Neural progenitor cell (in vitro differentiated cells): Measurements from ENCODE around the gene PA2G4. TPM values are rescaled to one million over a fixed set of nuclear protein-coding genes. Genes with fewer than 3 reads are reported as not detected.

Experiments used
- DNase-seq: peaks from one replicate; pipeline ENCODE4 v3.0.0-alpha.2; 2016; ENCODE audit warnings: low spot score
- H2AFZ ChIP-seq: fragments of 200-600 bp; sonication (generic); replicated peaks from 2 replicates; pipeline ENCODE4 v1.6.1; 2016; ENCODE audit warnings: antibody characterized with exemption
- H3F3A ChIP-seq: fragments of 200-600 bp; sonication (generic); 2 replicates; pipeline ENCODE4 v1.6.1; 2016; ENCODE audit warnings: antibody characterized with exemption, low read depth
- H3K27ac ChIP-seq: fragments of 200-600 bp; sonication (generic); 2 replicates; pipeline ENCODE4 v1.5.1; 2016; ENCODE audit warnings: mild to moderate bottlenecking
- H3K27me3 ChIP-seq: fragments of 200-600 bp; sonication (generic); 2 replicates; pipeline ENCODE4 v1.6.1; 2016; ENCODE audit warnings: mild to moderate bottlenecking, moderate library complexity
- H3K36me3 ChIP-seq: fragments of 200-600 bp; sonication (generic); 2 replicates; pipeline ENCODE4 v1.5.1; 2016
- H3K4me1 ChIP-seq: fragments of 200-600 bp; sonication (generic); 2 replicates; pipeline ENCODE4 v1.6.1; 2016; ENCODE audit warnings: mixed run types
- H3K4me2 ChIP-seq: fragments of 200-600 bp; sonication (generic); 2 replicates; pipeline ENCODE4 v1.6.1; 2016
- H3K4me3 ChIP-seq: fragments of 200-600 bp; sonication (generic); 2 replicates; pipeline ENCODE4 v1.5.1; 2016
- H3K79me2 ChIP-seq: fragments of 200-600 bp; sonication (generic); 2 replicates; pipeline ENCODE4 v1.6.1; 2016; ENCODE audit warnings: low read depth
- H3K9ac ChIP-seq: fragments of 200-600 bp; sonication (generic); 2 replicates; pipeline ENCODE4 v1.6.1; 2016
- H3K9me3 ChIP-seq: fragments of 200-600 bp; sonication (generic); 2 replicates; pipeline ENCODE4 v1.5.1; 2016; ENCODE audit warnings: low read depth
- H4K20me1 ChIP-seq: fragments of 200-600 bp; sonication (generic); 2 replicates; pipeline ENCODE4 v1.6.1; 2016; ENCODE audit warnings: low read depth
- H3K27ac Mint-ChIP-seq: 3 replicates; pipeline ENCODE4 v1.8.0; 2021; ENCODE audit warnings: mixed read lengths
- H3K27me3 Mint-ChIP-seq: 2 replicates; pipeline ENCODE4 v1.8.0; 2022; ENCODE audit warnings: low read depth, mild to moderate bottlenecking, inconsistent platforms, moderate library complexity, mixed read lengths; ENCODE audit not compliant: insufficient read depth
- H3K36me3 Mint-ChIP-seq: 3 replicates; pipeline ENCODE4 v1.8.0; 2021; ENCODE audit warnings: mixed read lengths
- H3K4me1 Mint-ChIP-seq: 3 replicates; pipeline ENCODE4 v1.8.0; 2021; ENCODE audit warnings: mixed read lengths
- H3K4me3 Mint-ChIP-seq: 3 replicates; pipeline ENCODE4 v1.8.0; 2021; ENCODE audit warnings: mild to moderate bottlenecking, moderate library complexity, mixed read lengths
- H3K9me3 Mint-ChIP-seq: 3 replicates; pipeline ENCODE4 v1.8.0; 2020; ENCODE audit warnings: mixed read lengths
- EZH2 ChIP-seq: fragments of 200-600 bp; sonication (generic); IDR thresholded peaks from 2 replicates; pipeline ENCODE4 v1.6.1; 2017; ENCODE audit warnings: antibody characterized with exemption, mild to moderate bottlenecking, moderate library complexity
- EZH2phosphoT487 ChIP-seq: fragments of 200-600 bp; sonication (generic); IDR thresholded peaks from 2 replicates; pipeline ENCODE4 v1.6.1; 2017; ENCODE audit warnings: antibody characterized with exemption
- total RNA-seq: library from RNA; depleted of rRNA; stranded (reverse); fragments of >200 nt; gene quantifications from 2 replicates; pipeline ENCODE4 v1.2.3, GENCODE V29; 2015; ENCODE audit warnings: low replicate concordance
- TF ChIP-seq, protein P1 (sequence below): fragments of 200-600 bp; sonication (generic); IDR thresholded peaks from 2 replicates; pipeline ENCODE4 v1.5.1; 2017; ENCODE audit warnings: antibody characterized with exemption, mild to moderate bottlenecking

Gene PA2G4
- total RNA-seq, 1 donor from 2014 or later = 242 TPM

DNA sequence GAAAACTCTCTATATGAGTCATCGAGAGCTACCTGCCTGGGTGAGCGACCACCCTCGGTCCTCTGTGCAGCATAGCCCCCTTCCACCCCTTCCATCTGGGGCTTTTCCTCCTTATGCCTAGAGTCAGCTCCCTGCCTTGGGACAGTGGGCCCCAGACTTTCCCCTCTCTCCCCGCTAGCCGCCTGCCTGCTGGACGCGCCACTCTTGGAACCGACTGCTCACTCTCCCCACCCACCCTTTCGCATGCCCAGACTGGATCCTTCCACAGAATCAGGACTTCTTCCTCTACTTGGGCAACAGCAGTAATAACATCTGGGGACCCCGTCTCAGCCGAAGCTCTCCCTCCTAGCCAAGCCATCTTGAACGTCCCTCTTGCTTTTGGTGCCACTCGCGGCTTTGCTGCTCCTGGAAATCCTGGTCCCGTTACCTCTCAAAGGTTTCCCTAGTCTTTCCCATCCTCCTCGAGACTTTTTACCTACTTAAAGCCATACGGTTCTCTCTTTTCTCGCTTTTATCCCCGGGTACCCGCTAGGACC, 24.4 kb downstream of the PA2G4 start:
- Histone ChIP-seq H3K9me3 (no peaks in the 10 kb centered on the region), H3K4me1 (peaks cover 18% of the 10 kb centered on the region), H3K27me3 (no peaks in the 10 kb centered on the region), H3F3A (peaks cover 36% of the 10 kb centered on the region), H3K79me2 (peaks cover 33% of the 10 kb centered on the region), H2AFZ (no peak overlapping the region), H3K9ac (peak overlapping the region; percentile 67), H3K4me2 (peak overlapping the region; percentile 96), H3K27ac (no peak overlapping the region), H3K4me3 (peak overlapping the region; percentile 88), H3K36me3 (no peaks in the 10 kb centered on the region), H4K20me1 (peaks cover 16% of the 10 kb centered on the region)
- no peak for DNase-seq
- Mint-ChIP-seq H3K4me1 (peaks cover 35% of the 10 kb centered on the region), H3K9me3 (no peaks in the 10 kb centered on the region), H3K4me3 (peak overlapping the region; percentile 99), H3K36me3 (peaks cover 33% of the 10 kb centered on the region), H3K27me3 (peaks cover 12% of the 10 kb centered on the region), H3K27ac (peak overlapping the region; percentile 98)
- TF ChIP-seq EZH2phosphoT487 (no peak), EZH2 (no peak)
- TF ChIP-seq, protein P1, sequence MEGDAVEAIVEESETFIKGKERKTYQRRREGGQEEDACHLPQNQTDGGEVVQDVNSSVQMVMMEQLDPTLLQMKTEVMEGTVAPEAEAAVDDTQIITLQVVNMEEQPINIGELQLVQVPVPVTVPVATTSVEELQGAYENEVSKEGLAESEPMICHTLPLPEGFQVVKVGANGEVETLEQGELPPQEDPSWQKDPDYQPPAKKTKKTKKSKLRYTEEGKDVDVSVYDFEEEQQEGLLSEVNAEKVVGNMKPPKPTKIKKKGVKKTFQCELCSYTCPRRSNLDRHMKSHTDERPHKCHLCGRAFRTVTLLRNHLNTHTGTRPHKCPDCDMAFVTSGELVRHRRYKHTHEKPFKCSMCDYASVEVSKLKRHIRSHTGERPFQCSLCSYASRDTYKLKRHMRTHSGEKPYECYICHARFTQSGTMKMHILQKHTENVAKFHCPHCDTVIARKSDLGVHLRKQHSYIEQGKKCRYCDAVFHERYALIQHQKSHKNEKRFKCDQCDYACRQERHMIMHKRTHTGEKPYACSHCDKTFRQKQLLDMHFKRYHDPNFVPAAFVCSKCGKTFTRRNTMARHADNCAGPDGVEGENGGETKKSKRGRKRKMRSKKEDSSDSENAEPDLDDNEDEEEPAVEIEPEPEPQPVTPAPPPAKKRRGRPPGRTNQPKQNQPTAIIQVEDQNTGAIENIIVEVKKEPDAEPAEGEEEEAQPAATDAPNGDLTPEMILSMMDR = no peak

DNA sequence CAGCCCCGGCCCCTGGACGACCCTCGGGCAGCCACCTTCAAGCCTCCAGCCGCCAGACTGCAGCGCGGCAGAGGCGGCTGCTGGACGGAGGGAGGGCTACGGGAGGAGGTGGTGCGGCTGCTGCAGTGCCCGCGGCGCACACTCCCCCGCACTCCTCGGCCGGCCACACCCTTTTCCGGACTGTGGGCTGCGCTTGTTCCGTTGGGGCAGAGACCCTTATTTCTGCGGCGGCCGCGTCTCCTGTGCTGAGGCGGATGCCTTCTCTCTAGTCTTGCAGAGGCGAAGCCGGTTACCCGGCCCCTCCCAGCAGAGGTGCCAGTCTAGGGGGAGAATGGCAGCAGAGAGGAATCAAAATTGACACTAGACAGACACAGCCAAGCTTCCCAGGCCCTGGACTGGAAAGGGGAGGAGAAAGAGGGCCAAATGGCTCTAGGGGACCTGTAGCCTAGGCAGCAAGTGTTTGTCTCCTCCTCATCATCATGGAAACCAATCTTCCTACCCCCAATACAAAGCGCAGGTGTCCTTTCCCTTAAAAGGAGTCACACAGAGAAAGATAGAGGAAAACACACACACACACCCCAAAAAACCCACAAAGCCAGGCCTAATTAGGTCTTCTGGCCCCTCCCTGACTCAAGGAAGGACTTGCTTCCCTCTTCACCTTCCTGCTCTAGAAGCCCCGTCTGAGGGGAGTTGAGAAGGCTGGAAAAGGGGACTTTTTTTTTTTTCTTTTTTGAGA, 25.0 kb downstream of the PA2G4 start:
- DNase-seq = peak; percentile 81
- H3K9me3 ChIP-seq = no peaks in the 10 kb centered on the region
- peak overlapping the region; percentile 67 for H3K9ac ChIP-seq
- Mint-ChIP-seq H3K27ac (peak overlapping the region; percentile 33), H3K36me3 (peaks cover 38% of the 10 kb centered on the region), H3K27me3 (peaks cover 14% of the 10 kb centered on the region), H3K9me3 (no peaks in the 10 kb centered on the region), H3K4me1 (peaks cover 35% of the 10 kb centered on the region), H3K4me3 (peak overlapping the region; percentile 99)
- peaks cover 16% of the 10 kb centered on the region for H4K20me1 ChIP-seq
- peaks cover 18% of the 10 kb centered on the region for H3K4me1 ChIP-seq
- H3K4me3 ChIP-seq = peak overlapping the region; percentile 88
- H3F3A ChIP-seq = peaks cover 36% of the 10 kb centered on the region
- no peak overlapping the region for H2AFZ ChIP-seq
- H3K27me3 ChIP-seq = no peaks in the 10 kb centered on the region
- H3K36me3 ChIP-seq = peaks cover 1% of the 10 kb centered on the region
- no peak for TF ChIP-seq EZH2
- TF ChIP-seq, protein P1 = no peak
- TF ChIP-seq EZH2phosphoT487 = no peak
- H3K4me2 ChIP-seq = peak overlapping the region; percentile 96
- peaks cover 33% of the 10 kb centered on the region for H3K79me2 ChIP-seq
- H3K27ac ChIP-seq = no peak overlapping the region

DNA sequence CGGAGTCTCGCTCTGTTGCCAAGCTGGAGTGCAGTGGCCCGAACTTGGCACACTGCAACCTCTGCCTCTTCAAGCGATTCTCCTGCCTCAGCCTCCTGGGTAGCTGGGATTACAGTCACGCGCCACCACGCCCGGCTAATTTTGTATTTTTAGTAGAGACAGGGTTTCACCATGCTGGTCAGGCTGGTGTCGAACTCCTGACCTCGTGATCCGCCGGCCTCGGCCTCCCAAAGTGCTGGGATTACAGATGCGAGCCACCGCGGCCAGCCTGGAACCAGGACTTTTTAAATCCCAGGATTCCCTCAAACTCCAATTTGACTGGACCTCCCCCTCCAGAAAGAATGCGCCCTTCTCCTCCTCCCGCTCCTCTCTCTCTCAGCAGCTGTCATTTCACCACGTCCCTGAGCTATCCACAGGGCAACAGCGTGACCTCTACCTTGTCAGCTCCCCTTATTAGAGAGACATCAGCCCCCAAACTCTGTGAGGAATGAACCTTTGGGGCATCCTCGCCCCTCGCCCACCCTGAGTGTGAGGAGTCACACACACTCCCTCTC, 25.7 kb downstream of the PA2G4 start:
- peak overlapping the region; percentile 99 for H3K4me3 Mint-ChIP-seq
- no peak for DNase-seq
- Histone ChIP-seq H3K27me3 (no peaks in the 10 kb centered on the region), H3K27ac (no peak overlapping the region), H2AFZ (no peak overlapping the region), H3K4me3 (peak overlapping the region; percentile 88), H4K20me1 (peaks cover 16% of the 10 kb centered on the region), H3K4me2 (peak overlapping the region; percentile 96), H3K9me3 (no peaks in the 10 kb centered on the region), H3K36me3 (peaks cover 8% of the 10 kb centered on the region), H3F3A (peaks cover 32% of the 10 kb centered on the region), H3K4me1 (peaks cover 18% of the 10 kb centered on the region), H3K9ac (peak overlapping the region; percentile 67), H3K79me2 (peaks cover 33% of the 10 kb centered on the region)
- TF ChIP-seq, protein P1 = no peak
- TF ChIP-seq EZH2 (no peak), EZH2phosphoT487 (no peak)
- peak overlapping the region; percentile 34 for H3K27ac Mint-ChIP-seq
- H3K9me3 Mint-ChIP-seq = no peaks in the 10 kb centered on the region
- H3K27me3 Mint-ChIP-seq = peaks cover 14% of the 10 kb centered on the region
- peaks cover 35% of the 10 kb centered on the region for H3K4me1 Mint-ChIP-seq
- peaks cover 39% of the 10 kb centered on the region for H3K36me3 Mint-ChIP-seq
